Activated naive CD4-positive, alpha-beta T cell treated with anti-CD3 and anti-CD28 coated beads for 36 hours (primary cell): ENCODE results near the gene ZNF25. TPM values are rescaled to one million over a fixed set of nuclear protein-coding genes. Genes with fewer than 3 reads are reported as not detected.

Experiments
- CTCF ChIA-PET: fragments of 350-600 bp; sonication (Branson Sonifier 250); formaldehyde crosslinking; loops from one replicate; lab custom pipeline; 2021; ENCODE audit warnings: antibody characterized with exemption; lab: Charles Lee
- DNase-seq: peaks from one replicate; pipeline ENCODE4 v3.0.0-alpha.2; 2020
- H3K27ac Mint-ChIP-seq: one replicate; pipeline ENCODE4 v1.8.0; 2021; ENCODE audit warnings: mild to moderate bottlenecking, mixed read lengths
- H3K27me3 Mint-ChIP-seq: one replicate; pipeline ENCODE4 v1.8.0; 2021; ENCODE audit warnings: low read depth, mixed read lengths
- H3K36me3 Mint-ChIP-seq: one replicate; pipeline ENCODE4 v1.8.0; 2021; ENCODE audit warnings: low read depth, mixed read lengths
- H3K4me1 Mint-ChIP-seq: one replicate; pipeline ENCODE4 v1.8.0; 2021; ENCODE audit warnings: low read depth, mixed read lengths
- H3K4me3 Mint-ChIP-seq: one replicate; pipeline ENCODE4 v1.8.0; 2021; ENCODE audit warnings: mild to moderate bottlenecking, moderate library complexity, mixed read lengths
- H3K9me3 Mint-ChIP-seq: one replicate; pipeline ENCODE4 v1.8.0; 2021; ENCODE audit warnings: mixed read lengths
- intact Hi-C: fragments of 100-400 bp; cut with micrococcal nuclease; formaldehyde crosslinking; loops from one replicate; pipeline ENCODE4 v1.15.1; 2023
- total RNA-seq, 2 experiments: library from RNA; stranded (reverse); gene quantifications; one replicate each; pipeline ENCODE4 v1.2.3, GENCODE V29; 2021

Gene ZNF25
- total RNA-seq, 2 experiments from 2014 or later = 7.6 to 9.4 TPM

- H3K27ac Mint-ChIP-seq = no peak overlapping the region
- H3K4me3 Mint-ChIP-seq = no peak overlapping the region
- H3K36me3 Mint-ChIP-seq = no peaks in the 10 kb centered on the region
- DNase-seq = no peak
- intact Hi-C loops = loop anchor here (2.0 kb wide), 1 partner anchor 19 kb away; the partner anchor contains the start of gene ZNF33A
- peaks cover 1% of the 10 kb centered on the region for H3K9me3 Mint-ChIP-seq
- peaks cover 2% of the 10 kb centered on the region for H3K27me3 Mint-ChIP-seq
- H3K4me1 Mint-ChIP-seq = no peaks in the 10 kb centered on the region
- CTCF ChIA-PET = no interaction called here
These were observed 15.2 kb upstream of the ZNF25 start for GRCh38 chr10:37991655-37992054.

DNA sequence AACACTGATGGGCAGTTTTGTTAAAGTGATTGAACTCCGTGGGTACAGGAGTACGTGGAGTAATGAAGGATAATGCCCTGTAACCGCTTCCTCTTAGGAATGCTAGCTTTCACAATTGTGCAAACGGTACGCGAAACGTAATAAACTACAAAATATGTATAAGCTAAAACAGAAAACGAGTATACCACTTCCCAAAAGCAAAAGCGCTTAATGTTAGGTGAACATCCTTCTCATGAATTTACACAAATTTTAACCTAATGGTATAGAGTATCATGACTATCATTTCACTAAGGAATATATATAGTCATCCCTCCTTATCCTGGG lies 395 bp upstream of the ZNF25 start:
- peaks cover 22% of the 10 kb centered on the region for H3K4me1 Mint-ChIP-seq
- CTCF ChIA-PET = interaction anchor here (0.7 to 1.7 kb wide), 12 partner anchors 10 to 218 kb away, joined by 3 to 11 read pairs (median 4); partner anchors contain the start of gene ZNF33A
- no peak for DNase-seq
- intact Hi-C loops = loop anchor here (1.0 to 2.0 kb wide), 7 partner anchors 33 to 425 kb away; partner anchors contain the start of genes ZNF248, ZNF33A and ZNF37A
- peak overlapping the region; percentile 95 for H3K27ac Mint-ChIP-seq
- no peaks in the 10 kb centered on the region for H3K9me3 Mint-ChIP-seq
- no peaks in the 10 kb centered on the region for H3K36me3 Mint-ChIP-seq
- H3K27me3 Mint-ChIP-seq = no peaks in the 10 kb centered on the region
- H3K4me3 Mint-ChIP-seq = peak overlapping the region; percentile 87

- DNase-seq = peak; percentile 7
- Mint-ChIP-seq H3K4me1 (peaks cover 22% of the 10 kb centered on the region), H3K4me3 (peak overlapping the region; percentile 87), H3K27ac (peak overlapping the region; percentile 95), H3K27me3 (no peaks in the 10 kb centered on the region), H3K9me3 (no peaks in the 10 kb centered on the region), H3K36me3 (peaks cover 8% of the 10 kb centered on the region)
- CTCF ChIA-PET = interaction anchor here (1.0 to 1.6 kb wide), 5 partner anchors 10 to 390 kb away, joined by 3 to 7 read pairs (median 4); partner anchors contain the start of genes ZNF33A and ZNF37A
- intact Hi-C loops = no loop called here
These were observed 951 bp downstream of the ZNF25 start for GRCh38 chr10:37975401-37975991.

GRCh38 chr10:37972396-37972795 lies 4.1 kb downstream of the ZNF25 start:
- Mint-ChIP-seq H3K9me3 (no peaks in the 10 kb centered on the region), H3K4me1 (peaks cover 22% of the 10 kb centered on the region), H3K4me3 (no peak overlapping the region), H3K36me3 (peaks cover 33% of the 10 kb centered on the region), H3K27ac (no peak overlapping the region), H3K27me3 (no peaks in the 10 kb centered on the region)
- no peak for DNase-seq
- CTCF ChIA-PET = no interaction called here
- intact Hi-C loops = no loop called here

GRCh38 chr10:37965006-37965405 lies 11.4 kb downstream of the ZNF25 start:
- intact Hi-C loops = no loop called here
- Mint-ChIP-seq H3K27ac (no peak overlapping the region), H3K4me3 (no peak overlapping the region), H3K27me3 (no peaks in the 10 kb centered on the region), H3K36me3 (peaks cover 67% of the 10 kb centered on the region), H3K9me3 (peaks cover 18% of the 10 kb centered on the region), H3K4me1 (no peaks in the 10 kb centered on the region)
- no peak for DNase-seq
- CTCF ChIA-PET = interaction anchor here (0.6 to 0.8 kb wide), 2 partner anchors 10 to 39 kb away, joined by 3 read pairs; no protein-coding TSS in a partner anchor

- H3K4me1 Mint-ChIP-seq = no peaks in the 10 kb centered on the region
- H3K27ac Mint-ChIP-seq = no peak overlapping the region
- CTCF ChIA-PET = no interaction called here
- intact Hi-C loops = no loop called here
- H3K36me3 Mint-ChIP-seq = peaks cover 63% of the 10 kb centered on the region
- H3K27me3 Mint-ChIP-seq = no peaks in the 10 kb centered on the region
- no peak for DNase-seq
- H3K9me3 Mint-ChIP-seq = peaks cover 11% of the 10 kb centered on the region
- no peak overlapping the region for H3K4me3 Mint-ChIP-seq
These were observed 15.8 kb downstream of the ZNF25 start for GRCh38 chr10:37960591-37961137.

GRCh38 chr10:37957841-37958240 lies 18.6 kb downstream of the ZNF25 start:
- Mint-ChIP-seq H3K9me3 (peaks cover 21% of the 10 kb centered on the region), H3K4me3 (no peak overlapping the region), H3K27me3 (no peaks in the 10 kb centered on the region), H3K36me3 (peaks cover 72% of the 10 kb centered on the region), H3K4me1 (no peaks in the 10 kb centered on the region), H3K27ac (no peak overlapping the region)
- no peak for DNase-seq
- intact Hi-C loops = no loop called here
- CTCF ChIA-PET = no interaction called here

DNA sequence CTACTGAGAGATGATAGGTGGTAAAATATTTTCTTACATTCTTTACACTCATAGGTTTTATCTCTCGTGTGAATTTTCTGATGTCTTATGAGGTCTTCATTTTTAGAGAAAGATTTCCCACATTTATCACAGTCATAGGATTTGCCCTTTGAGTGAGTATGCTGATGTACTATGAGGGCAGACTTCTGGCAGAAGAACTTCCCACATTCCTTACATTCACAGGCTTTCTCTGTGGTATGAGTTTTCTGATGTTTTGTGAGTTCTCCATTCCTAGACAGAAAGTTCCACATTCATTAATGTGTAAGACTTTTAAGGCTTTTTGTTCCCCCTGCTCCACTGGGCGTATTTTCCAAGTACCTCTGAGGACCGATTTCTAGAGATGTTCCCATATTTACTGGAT lies 23.5 kb downstream of the ZNF25 start:
- Mint-ChIP-seq H3K27me3 (no peaks in the 10 kb centered on the region), H3K4me1 (no peaks in the 10 kb centered on the region), H3K9me3 (peaks cover 32% of the 10 kb centered on the region), H3K4me3 (no peak overlapping the region), H3K27ac (no peak overlapping the region), H3K36me3 (peaks cover 87% of the 10 kb centered on the region)
- CTCF ChIA-PET = no interaction called here
- DNase-seq = no peak
- intact Hi-C loops = no loop called here

- no peaks in the 10 kb centered on the region for H3K4me1 Mint-ChIP-seq
- H3K27ac Mint-ChIP-seq = no peak overlapping the region
- no peak overlapping the region for H3K4me3 Mint-ChIP-seq
- CTCF ChIA-PET = no interaction called here
- peaks cover 83% of the 10 kb centered on the region for H3K36me3 Mint-ChIP-seq
- DNase-seq = no peak
- H3K9me3 Mint-ChIP-seq = peaks cover 32% of the 10 kb centered on the region
- H3K27me3 Mint-ChIP-seq = no peaks in the 10 kb centered on the region
- intact Hi-C loops = no loop called here
These were observed 24.2 kb downstream of the ZNF25 start for GRCh38 chr10:37952043-37952755.

GRCh38 chr10:37948210-37948609 lies 28.2 kb downstream of the ZNF25 start:
- Mint-ChIP-seq H3K4me3 (no peak overlapping the region), H3K9me3 (peaks cover 17% of the 10 kb centered on the region), H3K4me1 (no peaks in the 10 kb centered on the region), H3K27me3 (no peaks in the 10 kb centered on the region), H3K36me3 (peaks cover 52% of the 10 kb centered on the region), H3K27ac (no peak overlapping the region)
- no peak for DNase-seq
- intact Hi-C loops = no loop called here
- CTCF ChIA-PET = interaction anchor here (1.2 kb wide), 1 partner anchor 28 kb away, joined by 5 read pairs; the partner anchor contains the start of gene ZNF25

DNA sequence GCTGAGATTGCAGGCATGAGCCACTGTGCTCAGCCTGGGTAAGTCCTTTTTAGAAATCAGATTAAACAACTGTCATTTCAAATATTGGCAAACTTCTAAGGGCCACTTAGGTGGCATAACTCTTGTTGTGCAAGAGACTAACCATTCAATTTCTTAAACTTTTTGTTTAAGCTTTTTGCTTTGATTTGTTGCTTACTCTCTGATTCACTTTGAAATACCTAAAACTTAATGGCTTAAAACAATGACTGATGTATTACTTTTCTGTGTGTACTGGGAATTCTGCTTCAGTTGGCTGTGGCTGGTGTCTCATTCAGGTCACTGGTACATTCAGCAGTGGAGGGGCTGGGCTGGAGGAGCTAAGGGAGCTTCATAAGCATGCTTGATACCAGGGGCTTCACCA lies 28.9 kb downstream of the ZNF25 start:
- no peaks in the 10 kb centered on the region for H3K27me3 Mint-ChIP-seq
- no peak overlapping the region for H3K4me3 Mint-ChIP-seq
- H3K27ac Mint-ChIP-seq = no peak overlapping the region
- H3K36me3 Mint-ChIP-seq = peaks cover 45% of the 10 kb centered on the region
- intact Hi-C loops = no loop called here
- CTCF ChIA-PET = no interaction called here
- no peak for DNase-seq
- H3K9me3 Mint-ChIP-seq = peaks cover 11% of the 10 kb centered on the region
- no peaks in the 10 kb centered on the region for H3K4me1 Mint-ChIP-seq

DNA sequence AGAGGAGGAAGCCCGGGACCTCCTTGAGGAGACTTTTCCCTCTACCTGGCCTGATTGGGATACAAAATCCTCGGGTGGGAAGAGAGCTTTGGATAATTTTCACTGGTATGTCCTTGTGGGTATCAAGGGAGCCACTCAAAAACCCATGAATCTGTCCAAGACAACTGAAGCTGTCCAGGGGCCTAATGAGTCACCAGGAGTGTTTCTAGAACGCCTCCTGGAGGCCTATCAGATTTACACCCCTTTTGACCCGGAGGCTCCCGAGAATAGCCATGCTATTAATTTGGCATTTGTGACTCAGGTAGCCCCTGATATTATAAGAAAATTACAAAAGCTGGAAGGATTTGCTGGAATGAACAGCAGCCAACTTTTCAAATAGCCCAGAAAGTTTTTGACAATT lies 38.6 kb downstream of the ZNF25 start:
- intact Hi-C loops = no loop called here
- no peaks in the 10 kb centered on the region for H3K9me3 Mint-ChIP-seq
- H3K27me3 Mint-ChIP-seq = no peaks in the 10 kb centered on the region
- CTCF ChIA-PET = interaction anchor here (1.0 kb wide), 1 partner anchor 12 kb away, joined by 3 read pairs; no protein-coding TSS in a partner anchor
- H3K4me3 Mint-ChIP-seq = no peak overlapping the region
- H3K27ac Mint-ChIP-seq = no peak overlapping the region
- H3K4me1 Mint-ChIP-seq = no peaks in the 10 kb centered on the region
- no peak for DNase-seq
- peaks cover 3% of the 10 kb centered on the region for H3K36me3 Mint-ChIP-seq
